ENCODE results near the gene NT5C3A. TPM values are rescaled to one million over a fixed set of nuclear protein-coding genes. Genes with fewer than 3 reads are reported as not detected.

The NT5C3A gene
- total RNA-seq, 2 donors from 2014 or later = 20.4 to 26.5 TPM

DNA sequence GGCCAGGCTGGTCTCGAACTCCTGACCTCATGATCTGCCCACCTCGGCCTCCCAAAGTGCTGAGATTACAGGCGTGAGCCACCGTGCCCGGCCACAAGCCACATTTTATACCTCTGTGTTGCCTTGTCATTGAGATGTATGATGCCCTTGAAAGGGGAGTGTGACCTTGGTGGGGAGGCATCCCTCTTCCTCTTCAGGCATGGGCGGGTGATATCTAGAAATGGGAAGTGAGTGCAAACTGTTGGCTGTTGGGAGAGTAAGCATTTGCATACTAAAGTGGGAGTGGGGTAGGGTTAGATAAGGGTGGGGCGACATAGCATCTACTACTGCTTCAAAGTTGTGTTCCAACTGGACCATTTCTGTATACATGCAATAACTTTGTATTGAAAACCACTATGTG, 26.6 kb upstream of the NT5C3A start:
- Histone ChIP-seq H3K27ac (no peak overlapping the region), H3K36me3 (replicated peaks in 1 of 2; ENCODE audit: insufficient read depth in 1 of 2, low read depth in 2 of 2) (peaks cover 0 to under 1% of the 10 kb centered on the region in 2 donors), H3K4me1 (no peaks in the 10 kb centered on the region), H3K27me3 (no peaks in the 10 kb centered on the region), H3K9me3 (no peaks in the 10 kb centered on the region), H3K4me3 (no peak overlapping the region)
- WGBS, 2 donors = 77 to 85% methylated on average over 7 of the region's 7 CpGs
- TF ChIP-seq, protein P1, sequence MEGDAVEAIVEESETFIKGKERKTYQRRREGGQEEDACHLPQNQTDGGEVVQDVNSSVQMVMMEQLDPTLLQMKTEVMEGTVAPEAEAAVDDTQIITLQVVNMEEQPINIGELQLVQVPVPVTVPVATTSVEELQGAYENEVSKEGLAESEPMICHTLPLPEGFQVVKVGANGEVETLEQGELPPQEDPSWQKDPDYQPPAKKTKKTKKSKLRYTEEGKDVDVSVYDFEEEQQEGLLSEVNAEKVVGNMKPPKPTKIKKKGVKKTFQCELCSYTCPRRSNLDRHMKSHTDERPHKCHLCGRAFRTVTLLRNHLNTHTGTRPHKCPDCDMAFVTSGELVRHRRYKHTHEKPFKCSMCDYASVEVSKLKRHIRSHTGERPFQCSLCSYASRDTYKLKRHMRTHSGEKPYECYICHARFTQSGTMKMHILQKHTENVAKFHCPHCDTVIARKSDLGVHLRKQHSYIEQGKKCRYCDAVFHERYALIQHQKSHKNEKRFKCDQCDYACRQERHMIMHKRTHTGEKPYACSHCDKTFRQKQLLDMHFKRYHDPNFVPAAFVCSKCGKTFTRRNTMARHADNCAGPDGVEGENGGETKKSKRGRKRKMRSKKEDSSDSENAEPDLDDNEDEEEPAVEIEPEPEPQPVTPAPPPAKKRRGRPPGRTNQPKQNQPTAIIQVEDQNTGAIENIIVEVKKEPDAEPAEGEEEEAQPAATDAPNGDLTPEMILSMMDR (IDR thresholded peaks at IDR 0.05) = no peak
- TF ChIP-seq POLR2A (IDR thresholded peaks at IDR 0.05) = no peak
- DNase-seq (no peak), ATAC-seq (no peak)
- intact Hi-C loops (cut with DNase I) = no loop called here

DNA sequence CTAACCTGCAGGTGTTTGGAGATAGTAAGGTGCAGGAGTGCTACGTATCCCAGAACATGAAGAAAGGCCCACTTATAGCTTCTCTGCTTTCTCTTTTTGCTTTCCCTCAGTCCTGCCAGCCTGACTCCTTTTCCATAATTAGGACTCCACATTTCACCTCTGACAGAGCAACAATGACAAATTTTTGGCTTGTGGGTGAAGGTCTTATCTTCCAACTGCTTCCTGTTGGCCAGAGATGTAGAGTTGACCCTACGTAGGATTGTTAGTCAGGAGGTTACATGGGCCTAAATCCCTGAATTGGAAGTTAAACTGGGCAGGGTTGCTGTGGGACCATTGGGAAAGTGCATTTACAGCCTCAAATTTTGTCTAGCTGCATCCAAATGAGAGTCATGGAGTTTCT, 25.3 kb upstream of the NT5C3A start:
- TF ChIP-seq POLR2A (IDR thresholded peaks at IDR 0.05) = no peak
- TF ChIP-seq, protein P1 (IDR thresholded peaks at IDR 0.05) = no peak
- Histone ChIP-seq H3K36me3 (replicated peaks in 1 of 2; ENCODE audit: insufficient read depth in 1 of 2, low read depth in 2 of 2) (no peaks in the 10 kb centered on the region), H3K27me3 (no peaks in the 10 kb centered on the region), H3K27ac (no peak overlapping the region), H3K4me1 (no peaks in the 10 kb centered on the region), H3K4me3 (no peak overlapping the region), H3K9me3 (no peaks in the 10 kb centered on the region)
- DNase-seq = no peak
- intact Hi-C loops (cut with DNase I) = no loop called here
- no peak for ATAC-seq
- WGBS, 2 donors = 63 to 65% methylated on average over 2 of the region's 2 CpGs

DNA sequence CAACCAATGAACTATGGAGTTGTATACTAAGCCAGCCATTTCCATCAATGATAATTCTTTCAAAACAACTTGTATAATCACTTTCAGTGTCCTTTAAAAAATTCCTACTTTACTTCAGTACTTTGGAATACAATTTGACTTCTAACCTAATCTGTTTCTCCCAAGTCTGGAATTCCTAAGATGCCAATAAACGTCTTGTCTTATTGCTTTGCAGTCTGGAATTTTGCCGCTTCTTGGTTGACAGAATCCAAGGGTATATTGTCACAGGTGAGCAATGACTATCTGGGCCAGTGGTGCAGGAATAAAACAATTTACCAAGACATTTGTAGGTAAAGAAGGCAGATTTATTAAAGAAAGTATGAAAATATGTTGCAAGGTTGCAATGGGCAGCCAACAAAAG, 24.8 kb upstream of the NT5C3A start:
- DNase-seq (no peak), ATAC-seq (no peak)
- Histone ChIP-seq H3K9me3 (no peaks in the 10 kb centered on the region), H3K27me3 (no peaks in the 10 kb centered on the region), H3K27ac (no peak overlapping the region), H3K4me3 (no peak overlapping the region), H3K4me1 (no peaks in the 10 kb centered on the region), H3K36me3 (replicated peaks in 1 of 2; ENCODE audit: insufficient read depth in 1 of 2, low read depth in 2 of 2) (no peaks in the 10 kb centered on the region)
- TF ChIP-seq, protein P1 (IDR thresholded peaks at IDR 0.05) = no peak
- TF ChIP-seq POLR2A (IDR thresholded peaks at IDR 0.05) = no peak
- WGBS, 2 donors = 72 to 73% methylated on average over 2 of the region's 2 CpGs
- intact Hi-C loops (cut with DNase I) = no loop called here

DNA sequence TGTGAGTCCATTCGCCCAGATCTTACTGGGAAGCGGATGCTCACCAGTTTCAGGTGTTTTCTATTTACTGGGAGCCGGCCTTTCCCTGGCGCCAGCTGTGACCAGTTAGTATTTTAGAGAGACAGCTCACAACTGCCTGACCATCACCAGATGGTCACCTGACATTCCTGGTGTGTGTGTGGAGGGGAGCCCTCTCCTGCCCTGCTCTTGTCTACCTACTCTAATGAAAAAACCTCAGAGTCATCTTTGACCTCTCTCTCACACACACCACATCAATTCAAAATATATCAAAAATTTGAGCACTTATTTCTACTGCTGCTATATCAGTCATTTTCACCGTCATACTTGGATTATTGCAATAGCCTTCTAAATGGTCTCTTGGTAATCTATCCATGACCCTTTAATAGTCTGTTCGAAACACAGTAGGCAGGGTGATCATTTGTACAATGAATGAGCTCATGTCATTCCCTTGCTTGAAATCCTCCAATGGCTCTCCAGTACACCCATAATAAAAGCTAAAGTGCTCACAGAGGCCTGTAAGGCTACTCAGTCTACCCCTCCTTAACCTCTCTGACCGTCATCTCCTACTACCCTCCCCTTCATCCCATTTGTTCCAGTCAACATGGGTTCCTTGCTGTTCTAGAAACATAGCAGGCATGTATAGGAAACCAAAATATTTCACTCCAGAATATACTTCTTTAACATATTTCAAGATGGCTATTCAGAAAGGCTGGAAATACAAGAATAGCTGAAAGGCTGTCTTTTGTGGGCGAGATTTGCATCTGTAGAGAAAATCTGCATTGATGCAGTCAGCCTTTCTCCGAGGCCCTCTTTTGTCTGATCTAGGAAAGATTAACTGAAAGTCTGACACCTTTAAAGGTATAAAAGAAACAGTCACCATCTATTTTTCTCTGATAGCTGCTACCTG, 17.5 kb upstream of the NT5C3A start:
- Histone ChIP-seq H3K27me3 (no peaks in the 10 kb centered on the region), H3K4me3 (no peak overlapping the region), H3K27ac (no peak overlapping the region), H3K4me1 (no peaks in the 10 kb centered on the region), H3K36me3 (replicated peaks in 1 of 2; ENCODE audit: insufficient read depth in 1 of 2, low read depth in 2 of 2) (no peaks in the 10 kb centered on the region), H3K9me3 (no peaks in the 10 kb centered on the region)
- no peak for ATAC-seq
- TF ChIP-seq, protein P1 (IDR thresholded peaks at IDR 0.05) = no peak
- no peak for TF ChIP-seq POLR2A (IDR thresholded peaks at IDR 0.05)
- intact Hi-C loops (cut with DNase I) = no loop called here
- 78 to 85% methylated on average over 9 of the region's 9 CpGs for WGBS, 2 donors
- DNase-seq = no peak

DNA sequence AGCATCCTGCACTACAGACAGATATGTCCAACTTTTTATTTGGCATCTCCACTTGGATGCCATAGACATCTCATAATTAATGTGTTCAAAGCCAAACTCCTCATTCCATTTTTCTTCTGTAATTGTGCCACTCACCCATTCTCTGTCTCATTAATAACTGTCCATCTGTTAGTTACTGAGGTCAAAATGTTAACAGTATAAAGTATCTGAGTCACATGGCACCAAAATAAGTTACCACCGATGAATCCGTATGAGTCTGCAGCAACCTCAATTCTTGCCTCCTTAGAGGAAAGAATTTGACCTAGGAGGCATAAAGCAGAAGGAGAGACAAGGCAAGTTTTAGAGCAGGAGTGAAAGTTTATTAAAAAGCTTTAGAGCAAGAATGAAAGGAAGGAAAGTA, 16.5 kb upstream of the NT5C3A start:
- intact Hi-C loops (cut with DNase I) = no loop called here
- WGBS, 2 donors = 79 to 100% methylated on average over 2 of the region's 2 CpGs
- DNase-seq = no peak

More for the DNA sequence above, 16.5 kb upstream of the NT5C3A start:
- Histone ChIP-seq H3K27ac (no peak overlapping the region), H3K4me1 (no peaks in the 10 kb centered on the region), H3K4me3 (no peak overlapping the region), H3K36me3 (replicated peaks in 1 of 2; ENCODE audit: insufficient read depth in 1 of 2, low read depth in 2 of 2) (no peaks in the 10 kb centered on the region), H3K9me3 (no peaks in the 10 kb centered on the region), H3K27me3 (no peaks in the 10 kb centered on the region)
- no peak for ATAC-seq
- TF ChIP-seq POLR2A (IDR thresholded peaks at IDR 0.05) = no peak
- TF ChIP-seq, protein P1 (IDR thresholded peaks at IDR 0.05) = no peak

Measured in body of pancreas (tissue), 4 donors.